ENCODE results near the gene SRD5A1.

GRCh38 chr5:6712142-6712576, 78.9 kb downstream of the SRD5A1 start:
- peak in 1 of 4 experiments; percentile 44 for TF ChIP-seq CTCF (IDR thresholded peaks at IDR 0.05)
- TF ChIP-seq POLR2A (IDR thresholded peaks at IDR 0.05): peak in 1 of 2 donors; percentile 19

Measured in gastroesophageal sphincter (tissue), 3 donors.